Fibroblast of pulmonary artery (primary cell): ENCODE measurements around the gene GCC2.

ENCODE experiments used
- DNase-seq: peaks from one replicate; pipeline ENCODE4 v3.0.0-alpha.2; 2010; ENCODE audit warnings: low read depth
- H3K4me3 ChIP-seq: replicated peaks from 2 replicates; pipeline ENCODE4 v1.5.1; 2011; ENCODE audit warnings: low read depth, mild to moderate bottlenecking, control low read depth, low read length, moderate library complexity
- CTCF ChIP-seq: IDR thresholded peaks from 2 replicates; pipeline ENCODE4 v1.5.1; 2011; ENCODE audit warnings: mild to moderate bottlenecking, control low read depth, low read length, inconsistent platforms; ENCODE audit errors: missing control alignments

Gene GCC2

GRCh38 chr2:108441712-108442111 is 7.3 kb upstream of the GCC2 start:
- no peak for TF ChIP-seq CTCF
- DNase-seq = no peak
- H3K4me3 ChIP-seq = no peak overlapping the region

DNA sequence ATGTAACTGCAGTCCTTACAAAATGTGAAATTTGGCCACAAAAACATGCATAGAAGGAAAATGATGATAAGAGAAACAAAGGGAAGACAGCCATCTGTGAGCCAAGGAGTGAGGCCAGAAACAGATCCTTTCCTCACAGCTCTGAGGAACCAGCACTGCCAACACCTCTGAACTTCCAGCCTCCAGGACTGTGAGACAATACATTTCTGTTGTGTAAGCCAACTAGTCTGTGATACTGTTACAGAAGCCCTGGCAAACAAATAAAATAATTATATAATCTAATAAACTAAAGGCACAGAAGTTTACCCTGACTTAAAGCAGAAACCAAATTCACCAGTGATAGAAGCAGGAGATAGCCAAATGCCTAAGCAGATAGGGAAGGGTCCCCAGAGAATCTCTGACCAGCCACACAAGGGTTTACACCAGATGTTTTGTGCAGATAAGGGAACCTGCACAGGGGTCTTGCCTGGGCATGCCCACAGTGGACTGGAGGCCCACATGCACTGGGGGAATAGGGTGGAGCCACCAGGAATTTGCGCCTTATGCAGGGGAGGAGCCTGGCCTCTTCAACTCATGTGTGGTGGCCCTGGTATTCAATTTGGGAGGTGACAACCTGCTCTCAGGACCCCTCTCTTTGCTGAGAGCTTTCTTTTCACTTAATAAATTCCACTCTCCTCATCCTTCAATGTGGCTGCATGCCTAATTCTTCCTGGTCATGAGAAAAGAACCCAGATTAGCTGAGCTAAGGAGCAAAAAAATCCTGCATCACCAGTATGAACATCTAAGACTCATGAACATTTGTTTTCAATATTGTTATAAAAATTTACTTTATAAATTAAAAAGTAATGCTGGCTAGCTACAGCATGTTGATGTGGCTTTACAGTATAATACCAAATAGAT is 3.8 kb upstream of the GCC2 start:
- TF ChIP-seq CTCF = no peak
- H3K4me3 ChIP-seq = no peak overlapping the region
- peak; percentile 88 for DNase-seq

DNA sequence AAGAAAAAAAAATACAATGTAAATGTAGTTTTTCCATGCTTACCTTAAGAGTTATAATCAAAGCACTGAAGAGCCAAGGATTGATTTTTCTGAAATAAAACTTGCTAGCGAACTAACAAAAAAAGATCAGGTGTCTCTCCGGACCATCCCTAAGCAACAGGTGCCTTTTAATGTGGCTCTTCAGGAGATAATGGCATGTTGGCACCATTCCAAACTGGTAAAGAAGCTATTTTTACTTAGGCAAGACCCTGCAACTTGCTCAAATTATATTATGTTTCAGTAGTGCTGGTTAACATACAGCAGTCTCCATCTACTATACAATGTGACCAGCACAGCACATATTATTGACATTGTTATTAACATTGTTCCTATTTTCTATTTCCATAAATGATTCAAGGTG is 2.3 kb upstream of the GCC2 start:
- no peak for TF ChIP-seq CTCF
- no peak for DNase-seq
- H3K4me3 ChIP-seq = no peak overlapping the region

DNA sequence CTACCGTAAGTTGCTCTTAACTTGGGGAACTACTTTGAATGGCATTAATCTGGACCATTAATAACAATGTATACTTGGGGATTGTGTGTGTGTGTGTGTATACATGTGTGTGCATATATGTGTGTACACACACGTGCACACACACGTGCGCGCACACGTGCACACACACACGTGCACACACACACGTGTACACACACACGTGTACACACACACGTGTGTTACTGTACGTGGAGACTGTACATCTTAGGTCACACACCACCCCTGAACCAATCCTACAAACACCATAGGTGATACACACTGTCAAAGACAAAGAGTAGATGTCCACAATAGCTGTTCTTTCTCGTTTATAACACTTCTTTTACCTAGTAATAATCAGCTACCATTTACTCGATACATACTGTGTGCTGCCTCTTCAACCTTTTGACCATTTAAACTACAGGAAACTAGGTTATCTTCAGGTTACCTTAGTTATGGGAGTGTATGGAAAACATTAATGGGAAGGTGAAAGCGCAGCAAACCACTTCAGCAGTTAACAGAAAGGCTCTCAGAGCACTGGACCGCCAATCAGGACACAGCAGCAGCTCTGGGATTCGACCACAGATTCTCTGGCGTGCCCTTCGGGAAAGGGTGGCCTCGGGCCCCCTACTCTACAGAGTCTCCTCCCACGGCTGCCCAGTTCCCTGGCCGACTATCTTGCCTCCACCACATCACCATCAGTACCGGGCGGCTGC is 894 bp upstream of the GCC2 start:
- no peak for TF ChIP-seq CTCF
- peak overlapping the region; percentile 81 for H3K4me3 ChIP-seq
- no peak for DNase-seq

GRCh38 chr2:108449410-108450130 is 564 bp downstream of the GCC2 start:
- peak; percentile 45 for DNase-seq
- TF ChIP-seq CTCF = no peak
- H3K4me3 ChIP-seq = peak overlapping the region; percentile 81

DNA sequence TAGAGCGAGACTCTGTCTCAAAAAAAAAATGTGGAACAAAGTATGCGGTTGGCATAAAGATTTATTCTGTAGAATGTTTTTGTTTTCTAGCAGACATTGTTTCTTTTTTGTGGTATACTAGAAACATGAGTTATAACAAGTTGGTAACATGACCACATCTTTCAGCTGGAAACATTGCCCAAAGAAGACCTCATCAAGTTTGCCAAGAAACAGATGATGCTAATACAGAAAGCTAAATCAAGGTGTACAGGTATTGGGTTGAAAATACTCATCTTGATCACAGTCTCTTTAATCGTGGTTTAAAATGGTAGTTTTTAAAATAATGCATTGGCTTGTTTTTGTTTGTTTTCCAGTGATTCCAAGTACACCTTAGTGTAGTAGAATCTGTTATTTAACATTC is 1.9 kb downstream of the GCC2 start:
- no peak for TF ChIP-seq CTCF
- no peak for DNase-seq
- H3K4me3 ChIP-seq = no peak overlapping the region
